ENCODE results near the gene ATN1.

Gene ATN1

GRCh38 chr12:6977653-6978052, 49.9 kb downstream of the ATN1 start:
- DNase-seq = no peak

- DNase-seq = no peak
These were observed 50.4 kb downstream of the ATN1 start for GRCh38 chr12:6978188-6978587.

- no peak for DNase-seq
These were observed 50.9 kb downstream of the ATN1 start for GRCh38 chr12:6978611-6979011.

- no peak for DNase-seq
These were observed 51.3 kb downstream of the ATN1 start for GRCh38 chr12:6979021-6979420.

- no peak for DNase-seq
These were observed 51.7 kb downstream of the ATN1 start for GRCh38 chr12:6979453-6979852.

- DNase-seq = no peak
These were observed 52.3 kb downstream of the ATN1 start for GRCh38 chr12:6980075-6980474.

- DNase-seq = no peak
These were observed 53.0 kb downstream of the ATN1 start for GRCh38 chr12:6980740-6981139.

GRCh38 chr12:6981152-6982052, 53.6 kb downstream of the ATN1 start:
- DNase-seq = no peak

- DNase-seq = no peak
These were observed 54.8 kb downstream of the ATN1 start for GRCh38 chr12:6982532-6982931.

GRCh38 chr12:6987956-6988553, 60.3 kb downstream of the ATN1 start:
- no peak for DNase-seq

Data from inflammatory macrophage treated with lipopolysaccharide for 4 hours (primary cell).